Kidney (tissue), 14 donors: Measurements from ENCODE around the gene FAM117B. TPM values are rescaled to one million over a fixed set of nuclear protein-coding genes. Genes with fewer than 3 reads are reported as not detected.

Source experiments
- DNase-seq, 5 donors: peaks; one replicate each; pipeline ENCODE4 v3.0.0-alpha.2; 2013 to 2020
- FAIRE-seq: peaks from 2 replicates; lab custom pipeline; 2012; peaks lifted over from hg19 to GRCh38; lab: Jason Lieb, UNC
- H3K27ac ChIP-seq, 2 donors: one replicate each; pipeline ENCODE4 v1.7.0; 2013; ENCODE audit warnings: low read depth in 2 of 2, low read length in 2 of 2, inconsistent platforms in 1 of 2
- H3K27me3 ChIP-seq: one replicate; pipeline ENCODE4 v1.7.1; 2013; ENCODE audit warnings: low read length, inconsistent platforms; ENCODE audit not compliant: control insufficient read depth, insufficient read depth
- H3K36me3 ChIP-seq, 3 donors: one replicate each; pipeline versions ENCODE4 v1.7.0 to v1.7.1; 2013; ENCODE audit warnings: low read length in 3 of 3, control low read depth in 1 of 3, inconsistent platforms in 1 of 3; ENCODE audit not compliant: insufficient read depth in 3 of 3, control insufficient read depth in 2 of 3
- H3K4me1 ChIP-seq, 3 donors: one replicate each; pipeline versions ENCODE4 v1.7.0 to v1.7.1; 2013; ENCODE audit warnings: low read length in 3 of 3, inconsistent platforms in 1 of 3, low read depth in 1 of 3; ENCODE audit not compliant: control insufficient read depth in 2 of 3, insufficient read depth in 2 of 3
- H3K4me3 ChIP-seq, 3 donors: one replicate each; pipeline versions ENCODE4 v1.7.0 to v1.8.1; 2013; ENCODE audit warnings: low read length in 3 of 3, control low read depth in 1 of 3, inconsistent platforms in 1 of 3
- H3K9ac ChIP-seq, 3 donors: one replicate each; pipeline versions ENCODE4 v1.7.0 to v1.7.1; 2013; ENCODE audit warnings: low read length in 3 of 3, control low read depth in 1 of 3, inconsistent platforms in 1 of 3
- H3K9me3 ChIP-seq, 3 donors: one replicate each; pipeline versions ENCODE4 v1.7.0 to v1.7.1; 2013; ENCODE audit warnings: low read length in 3 of 3, control low read depth in 1 of 3, inconsistent platforms in 1 of 3; ENCODE audit not compliant: control insufficient read depth in 2 of 3, insufficient read depth in 1 of 3
- intact Hi-C: fragments of 100-400 bp; cut with DNase I; formaldehyde crosslinking; loops from one replicate; pipeline ENCODE4 v1.11.1; 2022
- polyA plus RNA-seq: library from polyadenylated mRNA; stranded (reverse); fragments of 350-450 nt; fragmentation: Illumina TruSeq; extraction: RNeasy Lipid Tissue Mini Kit (QIAGEN cat#74804); gene quantifications from one replicate; pipeline ENCODE4 v1.2.3, GENCODE V29; 2014; ENCODE audit warnings: low read depth, low replicate concordance; ENCODE audit not compliant: insufficient read depth
- total RNA-seq: library from RNA; stranded (reverse); fragmentation: NEBNext Ultra II Directional; extraction: Animal tissue kit (Norgen Biotek cat#: 25700); gene quantifications from one replicate; pipeline ENCODE4 v1.2.1, GENCODE V29; 2021
- TF ChIP-seq, protein P1 (sequence below): IDR thresholded peaks from 3 replicates; pipeline ENCODE4 v1.5.1; 2012; ENCODE audit warnings: mild to moderate bottlenecking, moderate library complexity, borderline replicate concordance; ENCODE audit not compliant: insufficient read depth; ENCODE audit errors: extremely low read depth
- donor health status: control.
- donor health status: control.
- donor health status: control.
- donor health status: control.
- donor health status: control.
- donor health status: DM: yes; HTN: yes; CAD: no.
- donor health status: Normal renal cell carcinoma (clear cell type).

FAM117B gene
- total and polyA plus RNA-seq, 2 donors from 2014 or later, result 4.1 to 14.8 TPM

DNA sequence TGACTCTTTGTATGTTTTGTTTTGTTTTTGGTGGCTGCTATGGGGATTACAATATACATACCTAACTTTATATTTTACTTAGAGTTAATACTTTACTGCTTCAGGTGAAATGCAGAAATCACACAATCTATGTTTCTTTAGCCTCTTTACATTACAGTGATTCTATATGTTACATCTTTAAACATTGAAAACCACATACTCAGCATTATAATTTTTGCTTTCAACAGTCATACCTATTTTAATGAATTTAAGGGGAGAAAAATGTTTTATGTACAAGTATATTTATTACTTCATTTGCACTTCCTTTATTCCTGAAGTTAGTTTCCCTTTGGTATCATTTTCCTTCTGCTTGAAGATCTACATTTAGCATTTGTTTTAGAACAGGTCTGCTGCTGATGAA is 23.1 kb downstream of the FAM117B start:
- no peaks in the 10 kb centered on the region for H3K27me3 ChIP-seq

DNA sequence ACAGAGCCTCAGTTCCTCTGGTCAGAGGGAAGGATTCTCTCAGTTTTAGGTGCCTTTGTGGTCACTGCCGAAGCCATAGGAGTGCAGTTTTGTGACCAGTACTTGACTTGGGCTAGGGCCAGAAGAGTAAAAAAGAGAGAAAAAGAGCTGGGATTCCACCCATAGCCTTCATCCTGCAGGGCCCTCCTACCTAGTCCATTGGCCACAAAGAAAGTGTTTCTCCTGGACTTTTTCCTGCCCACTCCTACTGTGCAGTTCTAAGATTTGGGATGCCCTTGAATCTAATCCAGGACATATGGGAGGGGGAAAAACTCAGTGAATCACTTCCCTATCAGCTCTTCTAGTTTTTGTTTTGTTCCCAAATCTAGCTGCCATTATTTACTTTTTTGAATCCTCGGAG is 26.0 kb downstream of the FAM117B start:
- Histone ChIP-seq H3K27ac (no peak overlapping the region), H3K4me3 (no peak overlapping the region), H3K9ac (no peak overlapping the region), H3K36me3 (no peaks in the 10 kb centered on the region), H3K9me3 (no peaks in the 10 kb centered on the region), H3K4me1 (peaks cover 0 to 13% (median 2%) of the 10 kb centered on the region in 3 donors), H3K27me3 (no peaks in the 10 kb centered on the region)
- TF ChIP-seq, protein P1, sequence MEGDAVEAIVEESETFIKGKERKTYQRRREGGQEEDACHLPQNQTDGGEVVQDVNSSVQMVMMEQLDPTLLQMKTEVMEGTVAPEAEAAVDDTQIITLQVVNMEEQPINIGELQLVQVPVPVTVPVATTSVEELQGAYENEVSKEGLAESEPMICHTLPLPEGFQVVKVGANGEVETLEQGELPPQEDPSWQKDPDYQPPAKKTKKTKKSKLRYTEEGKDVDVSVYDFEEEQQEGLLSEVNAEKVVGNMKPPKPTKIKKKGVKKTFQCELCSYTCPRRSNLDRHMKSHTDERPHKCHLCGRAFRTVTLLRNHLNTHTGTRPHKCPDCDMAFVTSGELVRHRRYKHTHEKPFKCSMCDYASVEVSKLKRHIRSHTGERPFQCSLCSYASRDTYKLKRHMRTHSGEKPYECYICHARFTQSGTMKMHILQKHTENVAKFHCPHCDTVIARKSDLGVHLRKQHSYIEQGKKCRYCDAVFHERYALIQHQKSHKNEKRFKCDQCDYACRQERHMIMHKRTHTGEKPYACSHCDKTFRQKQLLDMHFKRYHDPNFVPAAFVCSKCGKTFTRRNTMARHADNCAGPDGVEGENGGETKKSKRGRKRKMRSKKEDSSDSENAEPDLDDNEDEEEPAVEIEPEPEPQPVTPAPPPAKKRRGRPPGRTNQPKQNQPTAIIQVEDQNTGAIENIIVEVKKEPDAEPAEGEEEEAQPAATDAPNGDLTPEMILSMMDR, result no peak
- no peak for FAIRE-seq
- intact Hi-C loops, result no loop called here
- DNase-seq, result no peak

More for the DNA sequence above, 23.1 kb downstream of the FAM117B start:
- FAIRE-seq (no peak), DNase-seq (no peak)
- H3K27ac ChIP-seq, result no peak overlapping the region
- no peaks in the 10 kb centered on the region for H3K9me3 ChIP-seq
- no peak overlapping the region for H3K9ac ChIP-seq
- H3K4me3 ChIP-seq, result no peak overlapping the region
- TF ChIP-seq, protein P1, result no peak
- intact Hi-C loops, result no loop called here
- H3K4me1 ChIP-seq, result no peaks in the 10 kb centered on the region
- no peaks in the 10 kb centered on the region for H3K36me3 ChIP-seq

DNA sequence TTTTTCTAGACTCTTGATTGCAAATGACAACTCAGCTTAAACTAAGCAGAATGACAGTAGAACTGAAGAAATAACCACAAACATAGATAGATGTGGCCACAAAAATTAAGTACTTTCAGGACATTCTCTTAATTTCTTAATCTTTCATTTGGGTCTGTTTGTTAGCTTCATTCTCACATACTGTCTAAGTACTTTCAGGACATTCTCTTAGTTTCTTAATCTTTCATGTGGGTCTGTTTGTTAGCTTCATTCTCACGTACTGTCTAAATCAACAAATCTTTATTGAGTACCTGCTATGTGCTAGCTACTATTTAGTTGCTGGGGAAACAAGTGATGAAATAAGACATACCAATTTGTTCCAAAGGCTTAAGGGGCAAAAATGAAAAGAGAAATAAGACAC is 35.1 kb downstream of the FAM117B start:
- H3K27me3 ChIP-seq, result no peaks in the 10 kb centered on the region
- no peak overlapping the region for H3K4me3 ChIP-seq
- no peaks in the 10 kb centered on the region for H3K9me3 ChIP-seq
- H3K36me3 ChIP-seq, result no peaks in the 10 kb centered on the region
- H3K4me1 ChIP-seq, result peaks cover 0 to 10% (median 4%) of the 10 kb centered on the region in 3 donors
- DNase-seq (no peak), FAIRE-seq (no peak)
- intact Hi-C loops, result no loop called here
- TF ChIP-seq, protein P1, result no peak
- H3K27ac ChIP-seq, result no peak overlapping the region
- no peak overlapping the region for H3K9ac ChIP-seq
